SK-N-SH treated with all-trans-retinoic acid at 6 μM for 48 hours (cell line): ENCODE results near the gene D2HGDH.

Source experiments
- ATAC-seq: fragments of 200-7000 bp; cut with Tn5 transposase; 3 replicates; pipeline ENCODE4 v1.9.1; 2020; ENCODE audit warnings: mild to moderate bottlenecking, moderate library complexity
- ARNTL ChIP-seq: fragments of 450-650 bp; formaldehyde crosslinking; IDR thresholded peaks from 2 replicates; pipeline ENCODE4 v1.5.0; 2020; ENCODE audit warnings: low read depth, mild to moderate bottlenecking, moderate library complexity, borderline replicate concordance
- BACH2 ChIP-seq: fragments of 250-450 bp; sonication (Bioruptor Pico); IDR thresholded peaks from 2 replicates; pipeline ENCODE4 v1.9.0; 2021; ENCODE audit warnings: mild to moderate bottlenecking, borderline replicate concordance
- CSDC2 ChIP-seq: fragments of 250-450 bp; sonication (Bioruptor Pico); IDR thresholded peaks from 2 replicates; pipeline ENCODE4 v1.5.0; 2020; ENCODE audit warnings: mild to moderate bottlenecking, moderate library complexity
- ESRRG ChIP-seq: fragments of 250-450 bp; sonication (Bioruptor Pico); IDR thresholded peaks from 2 replicates; pipeline ENCODE4 v1.6.1; 2021; ENCODE audit warnings: mild to moderate bottlenecking
- GLIS3 ChIP-seq: fragments of 250-450 bp; sonication (Bioruptor Pico); IDR thresholded peaks from 2 replicates; pipeline ENCODE4 v1.5.0; 2020; ENCODE audit warnings: mild to moderate bottlenecking, moderate library complexity
- ISL1 ChIP-seq: fragments of 250-450 bp; sonication (Bioruptor Pico); IDR thresholded peaks from 2 replicates; pipeline ENCODE4 v2.1.2; 2022; ENCODE audit warnings: mild to moderate bottlenecking, moderate library complexity
- OSR1 ChIP-seq: fragments of 250-450 bp; sonication (Bioruptor Pico); IDR thresholded peaks from 2 replicates; pipeline ENCODE4 v1.8.0; 2022; ENCODE audit warnings: moderate library complexity, mild to moderate bottlenecking, inconsistent platforms
- PPARA ChIP-seq: fragments of 250-450 bp; sonication (Bioruptor Pico); IDR thresholded peaks from 2 replicates; pipeline ENCODE4 v1.5.0; 2020; ENCODE audit warnings: mild to moderate bottlenecking, borderline replicate concordance
- RARB ChIP-seq: fragments of 250-450 bp; sonication (Bioruptor Pico); IDR thresholded peaks from 2 replicates; pipeline ENCODE4 v1.8.0; 2021; ENCODE audit warnings: mild to moderate bottlenecking, moderate library complexity
- SNAI2 ChIP-seq: fragments of 250-450 bp; sonication (Bioruptor Pico); IDR thresholded peaks from 2 replicates; pipeline ENCODE4 v1.5.0; 2020; ENCODE audit warnings: mild to moderate bottlenecking, moderate library complexity
- TCF4 ChIP-seq: fragments of 250-450 bp; sonication (Bioruptor Pico); IDR thresholded peaks from 2 replicates; pipeline ENCODE4 v1.8.0; 2021; ENCODE audit warnings: mild to moderate bottlenecking, moderate library complexity, borderline replicate concordance
- TOX ChIP-seq: fragments of 250-450 bp; sonication (Bioruptor Pico); IDR thresholded peaks from 2 replicates; pipeline ENCODE4 v1.8.0; 2021; ENCODE audit warnings: mild to moderate bottlenecking, moderate library complexity, borderline replicate concordance
- ZC3H10 ChIP-seq: fragments of 250-450 bp; sonication (Bioruptor Pico); IDR thresholded peaks from 2 replicates; pipeline ENCODE4 v1.5.1; 2021; ENCODE audit warnings: mild to moderate bottlenecking, moderate library complexity
- ZFP3 ChIP-seq: fragments of 250-450 bp; sonication (Bioruptor Pico); IDR thresholded peaks from 2 replicates; pipeline ENCODE4 v1.5.0; 2020; ENCODE audit warnings: mild to moderate bottlenecking, moderate library complexity
- ZFP30 ChIP-seq: fragments of 450-650 bp; formaldehyde crosslinking; IDR thresholded peaks from 2 replicates; pipeline ENCODE4 v1.5.0; 2022; ENCODE audit warnings: mild to moderate bottlenecking, moderate library complexity
- ZNF565 ChIP-seq: fragments of 450-650 bp; formaldehyde crosslinking; conservative IDR thresholded peaks from 2 replicates; pipeline ENCODE4 v1.5.0; 2020; ENCODE audit warnings: low read depth, mild to moderate bottlenecking, moderate library complexity
- ZNF70 ChIP-seq: fragments of 450-650 bp; formaldehyde crosslinking; IDR thresholded peaks from 2 replicates; pipeline ENCODE4 v1.5.0; 2020; ENCODE audit warnings: mild to moderate bottlenecking, moderate library complexity
- ZNF8 ChIP-seq: fragments of 450-650 bp; formaldehyde crosslinking; IDR thresholded peaks from 2 replicates; pipeline ENCODE4 v1.5.0; 2020; ENCODE audit warnings: mild to moderate bottlenecking, moderate library complexity
- TF ChIP-seq, protein P1 (sequence below): fragments of 250-450 bp; sonication (Bioruptor Pico); IDR thresholded peaks from 2 replicates; pipeline ENCODE4 v1.8.0; 2020; ENCODE audit warnings: mild to moderate bottlenecking, moderate library complexity, borderline replicate concordance
- TF ChIP-seq, protein P2 (sequence below): fragments of 250-450 bp; sonication (Bioruptor Pico); IDR thresholded peaks from 2 replicates; pipeline ENCODE4 v1.5.1; 2021; ENCODE audit warnings: mild to moderate bottlenecking, moderate library complexity
- TF ChIP-seq, protein P3 (sequence below): fragments of 250-450 bp; sonication (Bioruptor Pico); IDR thresholded peaks from 2 replicates; pipeline ENCODE4 v1.5.0; 2020; ENCODE audit warnings: mild to moderate bottlenecking, moderate library complexity
- TF ChIP-seq, protein P4 (sequence below): fragments of 250-450 bp; sonication (Bioruptor Pico); IDR thresholded peaks from 2 replicates; pipeline ENCODE4 v1.5.1; 2020; ENCODE audit warnings: low read depth, mild to moderate bottlenecking, moderate library complexity
- TF ChIP-seq, protein P5 (sequence below): fragments of 250-450 bp; sonication (Bioruptor Pico); IDR thresholded peaks from 2 replicates; pipeline ENCODE4 v1.8.0; 2021; ENCODE audit warnings: low read depth, mild to moderate bottlenecking, moderate library complexity, borderline replicate concordance

The D2HGDH gene

DNA sequence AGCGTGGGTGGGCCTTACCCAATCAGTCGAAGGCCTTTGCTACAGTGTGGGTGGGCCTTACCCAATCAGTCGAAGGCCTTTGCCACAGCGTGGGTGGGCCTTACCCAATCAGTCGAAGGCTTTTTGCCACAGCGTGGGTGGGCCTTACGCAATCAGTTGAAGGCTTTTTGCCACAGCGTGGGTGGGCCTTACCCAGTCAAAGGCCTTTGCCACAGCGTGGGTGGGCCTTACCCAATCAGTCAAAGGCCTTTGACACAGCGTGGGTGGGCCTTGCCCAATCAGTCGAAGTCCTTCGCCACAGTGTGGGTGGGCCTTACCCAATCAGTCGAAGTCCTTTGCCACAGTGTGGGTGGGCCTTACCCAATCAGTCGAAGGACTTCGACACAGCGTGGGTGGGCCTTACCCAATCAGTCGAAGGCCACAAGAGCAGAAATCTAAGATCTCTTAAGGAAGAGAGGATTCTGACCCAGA, 25.9 kb downstream of the D2HGDH start:
- no peak for ATAC-seq
- TF ChIP-seq TCF4 (CRISPR knock-in tag), result no peak
- no peak for TF ChIP-seq ZNF565 (CRISPR knock-in tag)
- TF ChIP-seq SNAI2 (CRISPR knock-in tag), result no peak
- no peak for TF ChIP-seq ZC3H10 (CRISPR knock-in tag)
- no peak for TF ChIP-seq ZFP3
- no peak for TF ChIP-seq ZNF8 (CRISPR knock-in tag)
- no peak for TF ChIP-seq OSR1 (CRISPR knock-in tag)
- TF ChIP-seq TOX (CRISPR knock-in tag), result no peak
- TF ChIP-seq RARB, result no peak
- TF ChIP-seq ESRRG, result no peak
- no peak for TF ChIP-seq BACH2 (CRISPR knock-in tag)
- no peak for TF ChIP-seq PPARA (CRISPR knock-in tag)
- TF ChIP-seq GLIS3, result no peak
- no peak for TF ChIP-seq CSDC2
- no peak for TF ChIP-seq ZFP30 (CRISPR knock-in tag)
- TF ChIP-seq, protein P1, sequence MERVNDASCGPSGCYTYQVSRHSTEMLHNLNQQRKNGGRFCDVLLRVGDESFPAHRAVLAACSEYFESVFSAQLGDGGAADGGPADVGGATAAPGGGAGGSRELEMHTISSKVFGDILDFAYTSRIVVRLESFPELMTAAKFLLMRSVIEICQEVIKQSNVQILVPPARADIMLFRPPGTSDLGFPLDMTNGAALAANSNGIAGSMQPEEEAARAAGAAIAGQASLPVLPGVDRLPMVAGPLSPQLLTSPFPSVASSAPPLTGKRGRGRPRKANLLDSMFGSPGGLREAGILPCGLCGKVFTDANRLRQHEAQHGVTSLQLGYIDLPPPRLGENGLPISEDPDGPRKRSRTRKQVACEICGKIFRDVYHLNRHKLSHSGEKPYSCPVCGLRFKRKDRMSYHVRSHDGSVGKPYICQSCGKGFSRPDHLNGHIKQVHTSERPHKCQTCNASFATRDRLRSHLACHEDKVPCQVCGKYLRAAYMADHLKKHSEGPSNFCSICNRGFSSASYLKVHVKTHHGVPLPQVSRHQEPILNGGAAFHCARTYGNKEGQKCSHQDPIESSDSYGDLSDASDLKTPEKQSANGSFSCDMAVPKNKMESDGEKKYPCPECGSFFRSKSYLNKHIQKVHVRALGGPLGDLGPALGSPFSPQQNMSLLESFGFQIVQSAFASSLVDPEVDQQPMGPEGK, result no peak
- TF ChIP-seq ARNTL (CRISPR knock-in tag), result no peak
- TF ChIP-seq, protein P2, sequence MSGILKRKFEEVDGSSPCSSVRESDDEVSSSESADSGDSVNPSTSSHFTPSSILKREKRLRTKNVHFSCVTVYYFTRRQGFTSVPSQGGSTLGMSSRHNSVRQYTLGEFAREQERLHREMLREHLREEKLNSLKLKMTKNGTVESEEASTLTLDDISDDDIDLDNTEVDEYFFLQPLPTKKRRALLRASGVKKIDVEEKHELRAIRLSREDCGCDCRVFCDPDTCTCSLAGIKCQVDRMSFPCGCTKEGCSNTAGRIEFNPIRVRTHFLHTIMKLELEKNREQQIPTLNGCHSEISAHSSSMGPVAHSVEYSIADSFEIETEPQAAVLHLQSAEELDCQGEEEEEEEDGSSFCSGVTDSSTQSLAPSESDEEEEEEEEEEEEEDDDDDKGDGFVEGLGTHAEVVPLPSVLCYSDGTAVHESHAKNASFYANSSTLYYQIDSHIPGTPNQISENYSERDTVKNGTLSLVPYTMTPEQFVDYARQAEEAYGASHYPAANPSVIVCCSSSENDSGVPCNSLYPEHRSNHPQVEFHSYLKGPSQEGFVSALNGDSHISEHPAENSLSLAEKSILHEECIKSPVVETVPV (CRISPR knock-in tag), result no peak
- TF ChIP-seq ZNF70 (CRISPR knock-in tag), result no peak

DNA sequence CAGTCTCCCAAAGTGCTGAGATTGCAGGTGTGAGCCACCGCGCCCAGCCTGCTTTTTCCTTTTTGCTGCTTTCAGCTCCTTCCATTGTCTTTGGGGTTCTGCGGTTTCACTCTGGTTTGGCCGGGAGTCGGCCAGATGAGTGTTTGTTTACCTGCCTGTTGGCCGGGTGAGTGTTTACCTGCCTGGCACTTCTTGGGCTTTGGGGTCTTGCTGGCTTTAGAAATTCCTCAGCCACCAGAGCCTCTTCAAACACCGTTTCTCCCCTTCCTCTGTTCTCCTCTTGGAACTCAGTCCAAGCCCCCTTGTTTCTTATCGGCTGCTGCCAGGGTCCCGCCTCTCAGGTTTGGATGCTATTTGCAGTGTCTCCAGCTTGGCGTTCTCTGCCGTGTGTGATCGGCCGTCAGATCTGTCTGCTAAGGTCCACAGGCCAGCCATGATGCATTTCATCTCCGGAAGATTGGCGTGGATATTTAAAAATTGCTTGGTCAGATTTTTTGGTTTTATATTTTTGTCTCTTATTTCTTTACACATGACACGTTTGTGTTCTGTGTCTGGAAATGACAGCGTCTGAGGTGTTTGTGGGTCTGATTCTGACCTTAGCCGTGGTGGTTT, 28.0 kb downstream of the D2HGDH start:
- ATAC-seq, result no peak
- TF ChIP-seq ZNF8 (CRISPR knock-in tag) (no peak), GLIS3 (no peak), OSR1 (CRISPR knock-in tag) (no peak), ESRRG (no peak), BACH2 (CRISPR knock-in tag) (no peak), ZFP30 (CRISPR knock-in tag) (no peak), RARB (no peak), ZNF565 (CRISPR knock-in tag) (no peak), ARNTL (CRISPR knock-in tag) (no peak)
- TF ChIP-seq, protein P3, sequence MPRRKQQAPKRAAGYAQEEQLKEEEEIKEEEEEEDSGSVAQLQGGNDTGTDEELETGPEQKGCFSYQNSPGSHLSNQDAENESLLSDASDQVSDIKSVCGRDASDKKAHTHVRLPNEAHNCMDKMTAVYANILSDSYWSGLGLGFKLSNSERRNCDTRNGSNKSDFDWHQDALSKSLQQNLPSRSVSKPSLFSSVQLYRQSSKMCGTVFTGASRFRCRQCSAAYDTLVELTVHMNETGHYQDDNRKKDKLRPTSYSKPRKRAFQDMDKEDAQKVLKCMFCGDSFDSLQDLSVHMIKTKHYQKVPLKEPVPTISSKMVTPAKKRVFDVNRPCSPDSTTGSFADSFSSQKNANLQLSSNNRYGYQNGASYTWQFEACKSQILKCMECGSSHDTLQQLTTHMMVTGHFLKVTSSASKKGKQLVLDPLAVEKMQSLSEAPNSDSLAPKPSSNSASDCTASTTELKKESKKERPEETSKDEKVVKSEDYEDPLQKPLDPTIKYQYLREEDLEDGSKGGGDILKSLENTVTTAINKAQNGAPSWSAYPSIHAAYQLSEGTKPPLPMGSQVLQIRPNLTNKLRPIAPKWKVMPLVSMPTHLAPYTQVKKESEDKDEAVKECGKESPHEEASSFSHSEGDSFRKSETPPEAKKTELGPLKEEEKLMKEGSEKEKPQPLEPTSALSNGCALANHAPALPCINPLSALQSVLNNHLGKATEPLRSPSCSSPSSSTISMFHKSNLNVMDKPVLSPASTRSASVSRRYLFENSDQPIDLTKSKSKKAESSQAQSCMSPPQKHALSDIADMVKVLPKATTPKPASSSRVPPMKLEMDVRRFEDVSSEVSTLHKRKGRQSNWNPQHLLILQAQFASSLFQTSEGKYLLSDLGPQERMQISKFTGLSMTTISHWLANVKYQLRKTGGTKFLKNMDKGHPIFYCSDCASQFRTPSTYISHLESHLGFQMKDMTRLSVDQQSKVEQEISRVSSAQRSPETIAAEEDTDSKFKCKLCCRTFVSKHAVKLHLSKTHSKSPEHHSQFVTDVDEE, result no peak
- TF ChIP-seq, protein P4, sequence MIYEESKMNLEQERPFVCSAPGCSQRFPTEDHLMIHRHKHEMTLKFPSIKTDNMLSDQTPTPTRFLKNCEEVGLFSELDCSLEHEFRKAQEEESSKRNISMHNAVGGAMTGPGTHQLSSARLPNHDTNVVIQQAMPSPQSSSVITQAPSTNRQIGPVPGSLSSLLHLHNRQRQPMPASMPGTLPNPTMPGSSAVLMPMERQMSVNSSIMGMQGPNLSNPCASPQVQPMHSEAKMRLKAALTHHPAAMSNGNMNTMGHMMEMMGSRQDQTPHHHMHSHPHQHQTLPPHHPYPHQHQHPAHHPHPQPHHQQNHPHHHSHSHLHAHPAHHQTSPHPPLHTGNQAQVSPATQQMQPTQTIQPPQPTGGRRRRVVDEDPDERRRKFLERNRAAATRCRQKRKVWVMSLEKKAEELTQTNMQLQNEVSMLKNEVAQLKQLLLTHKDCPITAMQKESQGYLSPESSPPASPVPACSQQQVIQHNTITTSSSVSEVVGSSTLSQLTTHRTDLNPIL (CRISPR knock-in tag), result no peak
- TF ChIP-seq, all 23 proteins: peak for 0

DNA sequence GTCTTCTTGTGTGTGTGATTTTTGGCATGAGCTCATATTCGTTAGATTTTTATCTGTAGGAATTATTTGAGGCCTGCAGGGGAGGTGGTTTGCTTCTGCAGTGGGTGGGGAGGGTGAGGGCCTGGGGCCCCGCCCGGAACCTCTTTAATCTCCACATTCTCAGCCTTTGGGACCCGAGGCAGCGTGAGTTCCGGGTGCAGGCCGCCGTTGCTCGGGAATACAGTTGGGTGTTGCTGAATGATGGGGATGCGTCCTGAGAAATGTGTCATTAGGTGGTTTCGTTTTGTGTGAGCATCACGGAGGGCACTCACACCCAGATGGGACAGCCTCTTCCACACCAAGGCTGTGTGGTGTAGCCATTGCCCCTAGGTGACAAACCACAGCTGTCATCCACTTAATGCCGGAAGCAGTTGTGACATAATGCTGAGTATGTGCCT, 28.5 kb downstream of the D2HGDH start:
- no peak for TF ChIP-seq BACH2 (CRISPR knock-in tag)
- no peak for TF ChIP-seq RARB
- no peak for TF ChIP-seq ZNF70 (CRISPR knock-in tag)
- TF ChIP-seq CSDC2, result no peak
- TF ChIP-seq ZFP3, result no peak
- no peak for TF ChIP-seq GLIS3
- TF ChIP-seq, protein P4 (CRISPR knock-in tag), result no peak
- TF ChIP-seq PPARA (CRISPR knock-in tag), result no peak
- no peak for TF ChIP-seq OSR1 (CRISPR knock-in tag)
- no peak for TF ChIP-seq ZC3H10 (CRISPR knock-in tag)
- TF ChIP-seq, protein P5, sequence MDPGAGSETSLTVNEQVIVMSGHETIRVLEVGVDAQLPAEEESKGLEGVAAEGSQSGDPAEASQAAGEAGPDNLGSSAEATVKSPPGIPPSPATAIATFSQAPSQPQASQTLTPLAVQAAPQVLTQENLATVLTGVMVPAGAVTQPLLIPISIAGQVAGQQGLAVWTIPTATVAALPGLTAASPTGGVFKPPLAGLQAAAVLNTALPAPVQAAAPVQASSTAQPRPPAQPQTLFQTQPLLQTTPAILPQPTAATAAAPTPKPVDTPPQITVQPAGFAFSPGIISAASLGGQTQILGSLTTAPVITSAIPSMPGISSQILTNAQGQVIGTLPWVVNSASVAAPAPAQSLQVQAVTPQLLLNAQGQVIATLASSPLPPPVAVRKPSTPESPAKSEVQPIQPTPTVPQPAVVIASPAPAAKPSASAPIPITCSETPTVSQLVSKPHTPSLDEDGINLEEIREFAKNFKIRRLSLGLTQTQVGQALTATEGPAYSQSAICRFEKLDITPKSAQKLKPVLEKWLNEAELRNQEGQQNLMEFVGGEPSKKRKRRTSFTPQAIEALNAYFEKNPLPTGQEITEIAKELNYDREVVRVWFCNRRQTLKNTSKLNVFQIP (CRISPR knock-in tag), result no peak
- TF ChIP-seq ZNF8 (CRISPR knock-in tag), result no peak
- TF ChIP-seq, protein P2 (CRISPR knock-in tag), result no peak
- TF ChIP-seq ISL1 (CRISPR knock-in tag), result no peak
- ATAC-seq, result no peak
